H9 (cell line): Measurements from ENCODE around the gene BRICD5. TPM values are rescaled to one million over a fixed set of nuclear protein-coding genes. Genes with fewer than 3 reads are reported as not detected.

Source experiments
- DNase-seq: peaks from one replicate; pipeline ENCODE4 v3.0.0-alpha.2; 2017
- H2AFZ ChIP-seq: one replicate; pipeline ENCODE4 v1.6.1; 2013; ENCODE audit warnings: mild to moderate bottlenecking, low read length, control low read depth, moderate library complexity
- H2AK5ac ChIP-seq: 2 replicates; pipeline ENCODE4 v1.6.1; 2013; ENCODE audit warnings: low read length, control low read depth, mixed read lengths; ENCODE audit not compliant: insufficient read length
- H2BK120ac ChIP-seq: one replicate; pipeline ENCODE4 v1.6.1; 2013; ENCODE audit warnings: low read depth, mild to moderate bottlenecking, low read length, control low read depth, inconsistent platforms; ENCODE audit not compliant: poor library complexity, severe bottlenecking
- H2BK12ac ChIP-seq: 2 replicates; pipeline ENCODE4 v1.6.1; 2013; ENCODE audit warnings: low read length, control low read depth, mixed read lengths, low read depth; ENCODE audit not compliant: insufficient read length
- H2BK15ac ChIP-seq: 2 replicates; pipeline ENCODE4 v1.6.1; 2013; ENCODE audit warnings: low read depth, low read length, control low read depth
- H2BK20ac ChIP-seq: one replicate; pipeline ENCODE4 v1.6.1; 2013; ENCODE audit warnings: low read depth, mild to moderate bottlenecking, low read length, control low read depth, inconsistent platforms; ENCODE audit not compliant: poor library complexity, severe bottlenecking
- H2BK5ac ChIP-seq: 2 replicates; pipeline ENCODE4 v1.6.1; 2013; ENCODE audit warnings: low read length, control low read depth, mixed read lengths; ENCODE audit not compliant: insufficient read length
- H3K14ac ChIP-seq: 2 replicates; pipeline ENCODE4 v1.6.1; 2013; ENCODE audit warnings: low read length, control low read depth; ENCODE audit not compliant: insufficient read depth
- H3K18ac ChIP-seq: 2 replicates; pipeline ENCODE4 v1.6.1; 2013; ENCODE audit warnings: low read depth, mild to moderate bottlenecking, mixed read lengths, low read length, control low read depth; ENCODE audit not compliant: insufficient read length
- H3K23ac ChIP-seq: 2 replicates; pipeline ENCODE4 v1.6.1; 2013; ENCODE audit warnings: low read length, control low read depth, mixed read lengths, low read depth; ENCODE audit not compliant: insufficient read length
- H3K23me2 ChIP-seq: 2 replicates; pipeline ENCODE4 v1.6.1; 2013; ENCODE audit warnings: low read depth, mild to moderate bottlenecking, mixed read lengths, low read length, control low read depth; ENCODE audit not compliant: insufficient read length, poor library complexity, severe bottlenecking
- H3K27ac ChIP-seq: 2 replicates; pipeline ENCODE4 v1.5.1; 2013; ENCODE audit warnings: low read length, control low read depth, mixed read lengths, low read depth; ENCODE audit not compliant: insufficient read length
- H3K27me3 ChIP-seq: 2 replicates; pipeline ENCODE4 v1.6.1; 2013; ENCODE audit warnings: low read length, control low read depth, inconsistent platforms; ENCODE audit not compliant: insufficient read depth
- H3K4ac ChIP-seq: 2 replicates; pipeline ENCODE4 v1.6.1; 2013; ENCODE audit warnings: low read depth, mild to moderate bottlenecking, control low read depth, inconsistent platforms, low read length, moderate library complexity
- H3K4me1 ChIP-seq: 2 replicates; pipeline ENCODE4 v1.6.1; 2013; ENCODE audit warnings: low read length, control low read depth, inconsistent platforms; ENCODE audit not compliant: insufficient read depth
- H3K4me2 ChIP-seq: 2 replicates; pipeline ENCODE4 v1.6.1; 2013; ENCODE audit warnings: low read length, control low read depth, mixed read lengths; ENCODE audit not compliant: insufficient read length, insufficient read depth
- H3K56ac ChIP-seq: 2 replicates; pipeline ENCODE4 v1.6.1; 2013; ENCODE audit warnings: low read depth, mild to moderate bottlenecking, mixed read lengths, low read length, control low read depth; ENCODE audit not compliant: insufficient read length
- H3K79me1 ChIP-seq: 2 replicates; pipeline ENCODE4 v1.6.1; 2013; ENCODE audit warnings: low read depth, mild to moderate bottlenecking, moderate library complexity, low read length, control low read depth, inconsistent platforms; ENCODE audit not compliant: insufficient read depth, poor library complexity, severe bottlenecking
- H3K79me2 ChIP-seq: 2 replicates; pipeline ENCODE4 v1.6.1; 2013; ENCODE audit warnings: low read length, control low read depth, inconsistent platforms; ENCODE audit not compliant: insufficient read depth
- H3K9ac ChIP-seq: 2 replicates; pipeline ENCODE4 v1.6.1; 2013; ENCODE audit warnings: low read length, control low read depth, mixed read lengths; ENCODE audit not compliant: insufficient read length; ENCODE audit errors: extremely low read depth
- H3K9me3 ChIP-seq: one replicate; pipeline ENCODE4 v1.6.1; 2013; ENCODE audit warnings: low read depth, low read length, inconsistent platforms; ENCODE audit not compliant: control insufficient read depth
- H3T11ph ChIP-seq: one replicate; pipeline ENCODE4 v1.6.1; 2013; ENCODE audit warnings: mild to moderate bottlenecking, low read length, control low read depth, inconsistent platforms
- H4K20me1 ChIP-seq: one replicate; pipeline ENCODE4 v1.6.1; 2013; ENCODE audit not compliant: control insufficient read depth, insufficient read length, insufficient read depth
- H4K5ac ChIP-seq: 2 replicates; pipeline ENCODE4 v1.6.1; 2013; ENCODE audit warnings: low read depth, mild to moderate bottlenecking, mixed read lengths, low read length, control low read depth; ENCODE audit not compliant: insufficient read length
- H4K8ac ChIP-seq: replicated peaks from 2 replicates; pipeline ENCODE4 v1.6.1; 2013; ENCODE audit warnings: low read length, control low read depth, mixed read lengths, low read depth; ENCODE audit not compliant: insufficient read length
- H4K91ac ChIP-seq: 2 replicates; pipeline ENCODE4 v1.6.1; 2013; ENCODE audit warnings: low read depth, mild to moderate bottlenecking, moderate library complexity, mixed read lengths, low read length, control low read depth; ENCODE audit not compliant: insufficient read length
- H3K27ac Mint-ChIP-seq, 3 experiments: 2 replicates in 2 of 3; 3 replicates in 1 of 3; pipeline ENCODE4 v1.8.0; 2020 to 2021; ENCODE audit warnings: mixed read lengths in 3 of 3, mild to moderate bottlenecking in 1 of 3, moderate library complexity in 1 of 3
- H3K27me3 Mint-ChIP-seq: 2 replicates; pipeline ENCODE4 v1.8.0; 2021; ENCODE audit warnings: low read depth, mild to moderate bottlenecking, moderate library complexity, mixed read lengths
- H3K36me3 Mint-ChIP-seq, 3 experiments: 2 replicates in 2 of 3; 3 replicates in 1 of 3; pipeline ENCODE4 v1.8.0; 2020 to 2021; ENCODE audit warnings: low read depth in 3 of 3, mixed read lengths in 3 of 3; ENCODE audit not compliant: insufficient read depth in 1 of 3
- H3K4me1 Mint-ChIP-seq, 2 experiments: 2 replicates each; pipeline ENCODE4 v1.8.0; 2020; ENCODE audit warnings: mixed read lengths in 2 of 2
- H3K4me3 Mint-ChIP-seq, 2 experiments: 2 replicates in 1 of 2; 3 replicates in 1 of 2; pipeline ENCODE4 v1.8.0; 2020 to 2021; ENCODE audit warnings: mild to moderate bottlenecking in 2 of 2, mixed read lengths in 2 of 2, moderate library complexity in 1 of 2
- H3K9me3 Mint-ChIP-seq, 2 experiments: 2 replicates in 1 of 2; 3 replicates in 1 of 2; pipeline ENCODE4 v1.8.0; 2020; ENCODE audit warnings: mild to moderate bottlenecking in 2 of 2, mixed read lengths in 2 of 2, moderate library complexity in 1 of 2
- CTCF ChIP-seq: fragments of 200-600 bp; sonication (generic); conservative IDR thresholded peaks from 3 replicates; pipeline ENCODE4 v1.8.0; 2021; ENCODE audit warnings: antibody characterized with exemption, mild to moderate bottlenecking
- WGBS: extraction: QIAGEN DNeasy Blood & Tissue Kit; methylation state at CpG from one replicate; pipeline ENCODE4 v1.1.7; 2013; ENCODE audit warnings: missing lambda C conversion rate, low lambda C conversion rate, mixed read lengths; ENCODE audit not compliant: insufficient read length; ENCODE audit errors: extremely low coverage; 5-methylcytosine and 5-hydroxymethylcytosine counted together
- total RNA-seq: library from RNA; stranded (reverse); gene quantifications from 2 replicates; pipeline ENCODE4 v1.2.1, GENCODE V29; 2021

The BRICD5 gene
- total RNA-seq, 1 experiment from 2014 or later: 11.9 TPM

- Mint-ChIP-seq H3K4me1 (no peaks in the 10 kb centered on the region), H3K27me3 (no peaks in the 10 kb centered on the region), H3K9me3 (no peaks in the 10 kb centered on the region), H3K36me3 (peaks cover 13 to 49% (median 46%) of the 10 kb centered on the region in 3 experiments), H3K4me3 (no peak overlapping the region), H3K27ac (no peak overlapping the region)
- H3K23ac ChIP-seq: no peak overlapping the region
- H2AK5ac ChIP-seq: no peak overlapping the region
- H2BK15ac ChIP-seq: no peak overlapping the region
- H3K4me1 ChIP-seq: no peaks in the 10 kb centered on the region
- no peak overlapping the region for H2BK120ac ChIP-seq
- no peak overlapping the region for H3K27ac ChIP-seq
- H2BK12ac ChIP-seq: no peak overlapping the region
- no peak overlapping the region for H4K91ac ChIP-seq
- H3K56ac ChIP-seq: no peak overlapping the region
- H3K9ac ChIP-seq: no peak overlapping the region
- no peak overlapping the region for H3K4ac ChIP-seq
- no peaks in the 10 kb centered on the region for H3K27me3 ChIP-seq
- peaks cover 2% of the 10 kb centered on the region for H4K20me1 ChIP-seq
- no peak overlapping the region for H4K8ac ChIP-seq
- no peaks in the 10 kb centered on the region for H3K79me1 ChIP-seq
- H3K79me2 ChIP-seq: no peaks in the 10 kb centered on the region
- no peak overlapping the region for H4K5ac ChIP-seq
- DNase-seq: no peak
- H3K4me2 ChIP-seq: no peak overlapping the region
- WGBS: no CpG with 5 or more reads among the region's 47 CpGs
- no peak overlapping the region for H3K18ac ChIP-seq
- H3T11ph ChIP-seq: no peak overlapping the region
- TF ChIP-seq CTCF: no peak
- H3K9me3 ChIP-seq: no peaks in the 10 kb centered on the region
- no peaks in the 10 kb centered on the region for H3K23me2 ChIP-seq
- no peak overlapping the region for H2BK20ac ChIP-seq
- H2BK5ac ChIP-seq: no peak overlapping the region
- H3K14ac ChIP-seq: no peak overlapping the region
- no peak overlapping the region for H2AFZ ChIP-seq
These were observed 39.9 kb downstream of the BRICD5 start for GRCh38 chr16:2170587-2171435.
